Sigmoid colon (tissue), 7 donors: ENCODE data around the gene KAT8. TPM values are rescaled to one million over a fixed set of nuclear protein-coding genes. Genes with fewer than 3 reads are reported as not detected.
A peak's percentile ranks its signal among the peaks of the same experiment; 100 is the strongest.
"Not testable (repeated sequence)": the region's sequence is repeated elsewhere in the genome, so short reads cannot be mapped to it uniquely, and the experiment has no call there.

ENCODE experiments used
- DNase-seq: peaks from one replicate; pipeline ENCODE4 v3.0.0-alpha.2; 2019
- H3K27ac ChIP-seq, 4 donors: fragments of 200-600 bp; sonication (generic); one replicate each; pipeline ENCODE4 v1.5.1; 2016 to 2019; ENCODE audit warnings: mild to moderate bottlenecking in 1 of 4
- H3K27me3 ChIP-seq, 3 donors: fragments of 200-600 bp; sonication (generic); one replicate each; pipeline ENCODE4 v1.5.1; 2019; ENCODE audit warnings: mild to moderate bottlenecking in 1 of 3
- H3K36me3 ChIP-seq, 4 donors: fragments of 200-600 bp; sonication (generic); one replicate each; pipeline ENCODE4 v1.5.1; 2016 to 2019
- H3K4me1 ChIP-seq, 4 donors: fragments of 200-600 bp; sonication (generic); one replicate each; pipeline ENCODE4 v1.5.1; 2017 to 2019
- H3K4me3 ChIP-seq, 4 donors: fragments of 200-600 bp; sonication (generic); one replicate each; pipeline ENCODE4 v1.5.1; 2017 to 2019; ENCODE audit warnings: mild to moderate bottlenecking in 2 of 4, moderate library complexity in 1 of 4
- H3K9me3 ChIP-seq, 4 donors: fragments of 200-600 bp in 3 of 4; sonication (generic) in 3 of 4; one replicate each; pipeline versions ENCODE4 v1.5.1 to v1.6.1; 2013 to 2019
- CTCF ChIP-seq, 4 experiments: fragments of 450-650 bp in 3 of 4; fragments of 200-600 bp in 1 of 4; IDR thresholded peaks; one replicate each; pipeline ENCODE4 v1.5.1; 2016 to 2019; ENCODE audit warnings: antibody characterized with exemption in 4 of 4, mild to moderate bottlenecking in 3 of 4, moderate library complexity in 2 of 4
- EP300 ChIP-seq, 4 donors: sonication (generic); formaldehyde crosslinking; IDR thresholded peaks; one replicate each; pipeline ENCODE4 v1.6.1; 2017; ENCODE audit warnings: antibody characterized with exemption in 4 of 4
- POLR2A ChIP-seq, 2 donors: fragments of 450-650 bp; IDR thresholded peaks; one replicate each; pipeline ENCODE4 v1.6.1; 2016; ENCODE audit warnings: antibody characterized with exemption in 2 of 2, mild to moderate bottlenecking in 2 of 2, moderate library complexity in 2 of 2
- POLR2AphosphoS5 ChIP-seq, 4 donors: sonication (generic); formaldehyde crosslinking; IDR thresholded peaks; one replicate each; pipeline ENCODE4 v1.6.1; 2017; ENCODE audit warnings: antibody characterized with exemption in 4 of 4
- WGBS, 2 donors: extraction: QIAGEN DNeasy Blood & Tissue Kit; methylation state at CpG; one replicate each; pipeline ENCODE4 v1.1.7; 2013; 5-methylcytosine and 5-hydroxymethylcytosine counted together
- intact Hi-C: fragments of 100-400 bp; cut with DNase I; formaldehyde crosslinking; loops from one replicate; pipeline ENCODE4 v1.15.1; 2023
- polyA plus RNA-seq, 3 donors: library from polyadenylated mRNA; stranded (reverse); fragments of 200-250 nt; gene quantifications; one replicate each; pipeline ENCODE4 v1.2.3, GENCODE V29; 2013
- total RNA-seq, 4 donors: library from RNA; depleted of rRNA; stranded (reverse); fragments of >200 nt; gene quantifications; one replicate each; pipeline ENCODE4 v1.1.0, GENCODE V29; 2016
- donor health status: healthy with polysubstance abuse.
- donor health status: Bipolar disorder and iron deficiency.
- donor health status: healthy.

Gene KAT8
- total and polyA plus RNA-seq, 7 donors, result 31.2 to 65.7 (median 57.1) TPM

- TF ChIP-seq POLR2A (IDR thresholded peaks at IDR 0.05) (peak in 1 of 2 donors; percentile 79), EP300 (IDR thresholded peaks at IDR 0.05) (no peak), CTCF (IDR thresholded peaks at IDR 0.05) (no peak), POLR2AphosphoS5 (IDR thresholded peaks at IDR 0.05) (peak in 1 of 4 donors; percentile 61)
- Histone ChIP-seq H3K27me3 (peaks cover 5 to 22% (median 6%) of the 10 kb centered on the region in 3 donors), H3K4me3 (peak within 1 kb of the TSS in 1 of 4 donors; percentile 24), H3K36me3 (peaks cover 14 to 18% (median 17%) of the 10 kb centered on the region in 4 donors), H3K4me1 (peaks cover 0 to 8% (median 3%) of the 10 kb centered on the region in 4 donors), H3K9me3 (no peaks in the 10 kb centered on the region), H3K27ac (peak within 1 kb of the TSS in 1 of 4 donors; percentile 7)
- DNase-seq, result no peak
- intact Hi-C loops, result no loop called here
- 15 to 59% methylated on average over 22 of the region's 22 CpGs for WGBS, 2 donors
Measured at GRCh38 chr16:31135535-31136286, 18.2 kb downstream of the KAT8 start, which contains the start of gene PRSS8. PRSS8 (minus strand) TSS chr16:31135727; CDS start chr16:31135498, 229 bp downstream.

GRCh38 chr16:31136287-31136662 is 18.8 kb downstream of the KAT8 start:
- Histone ChIP-seq H3K36me3 (peaks cover 8 to 13% (median 12%) of the 10 kb centered on the region in 4 donors), H3K9me3 (no peaks in the 10 kb centered on the region), H3K27me3 (peaks cover 5 to 22% (median 6%) of the 10 kb centered on the region in 3 donors), H3K27ac (no peak overlapping the region), H3K4me3 (no peak overlapping the region), H3K4me1 (peaks cover 0 to 13% (median 6%) of the 10 kb centered on the region in 4 donors)
- no peak for TF ChIP-seq EP300 (IDR thresholded peaks at IDR 0.05)
- WGBS, 2 donors, result 70 to 84% methylated on average over 6 of the region's 6 CpGs
- intact Hi-C loops, result no loop called here
- no peak for DNase-seq

GRCh38 chr16:31136822-31137499 is 19.5 kb downstream of the KAT8 start:
- Histone ChIP-seq H3K4me1 (peaks cover 0 to 20% (median 13%) of the 10 kb centered on the region in 4 donors), H3K27me3 (peaks cover 5 to 22% (median 6%) of the 10 kb centered on the region in 3 donors)
- H3K36me3 ChIP-seq, H3K27ac ChIP-seq, H3K4me3 ChIP-seq, H3K9me3 ChIP-seq, intact Hi-C loops, DNase-seq: not testable (repeated sequence)
- WGBS, 2 donors, result 72 to 91% methylated on average over 20 of the region's 20 CpGs

DNA sequence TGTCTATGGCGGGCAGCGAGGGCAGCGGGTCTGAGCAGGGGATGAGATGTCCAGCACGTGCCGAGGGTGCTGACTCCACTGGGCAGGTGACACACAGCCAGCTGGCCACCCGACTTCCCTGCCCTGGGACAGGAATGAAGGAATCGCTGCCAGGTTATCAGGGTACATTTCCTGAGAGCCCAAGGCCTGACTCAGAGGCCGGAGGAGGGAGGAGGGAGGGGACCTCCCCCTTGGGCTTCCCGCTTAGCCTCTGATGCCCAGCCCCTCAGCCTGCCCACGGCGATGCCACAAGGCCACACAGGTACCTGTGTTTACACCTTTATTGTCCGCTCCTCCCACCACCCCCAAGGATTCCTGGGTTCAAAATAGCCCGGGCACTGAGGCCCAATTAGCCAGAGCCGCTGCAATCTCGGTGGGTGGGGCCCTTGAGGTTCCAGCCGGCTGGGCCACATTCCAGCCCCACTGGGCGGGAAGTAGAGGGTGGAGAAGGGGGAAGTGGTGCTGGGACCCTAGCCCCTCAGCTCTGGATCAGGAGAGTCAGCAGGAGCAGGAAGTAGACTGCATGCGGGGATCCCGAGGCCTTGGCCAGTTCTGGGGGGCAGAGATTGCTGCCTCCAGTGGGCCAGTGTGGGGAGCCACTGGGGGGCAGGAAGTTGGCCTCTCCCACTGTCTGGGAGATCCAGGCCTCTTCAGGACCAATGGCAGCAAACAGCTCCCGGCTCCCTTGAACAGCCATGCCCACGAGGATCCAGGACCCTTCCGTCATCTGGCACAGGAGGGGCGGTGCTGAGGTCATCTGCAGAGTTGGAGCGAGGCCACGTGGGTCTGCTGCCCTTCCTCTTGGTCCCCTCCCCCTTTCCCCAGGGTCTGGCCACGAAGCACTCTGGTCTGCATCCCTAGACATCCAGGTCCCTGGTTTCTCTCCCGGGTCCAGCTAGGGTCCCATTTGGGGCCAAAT is 21.4 kb downstream of the KAT8 start:
- H3K27me3 ChIP-seq, result peaks cover 5 to 22% (median 6%) of the 10 kb centered on the region in 3 donors
- H3K4me1 ChIP-seq, result peaks cover 0 to 26% (median 19%) of the 10 kb centered on the region in 4 donors
- no peaks in the 10 kb centered on the region for H3K36me3 ChIP-seq
- TF ChIP-seq EP300 (IDR thresholded peaks at IDR 0.05) (no peak), POLR2AphosphoS5 (IDR thresholded peaks at IDR 0.05) (peak in 1 of 4 donors; percentile 28)
- intact Hi-C loops, result no loop called here
- no peak overlapping the region for H3K4me3 ChIP-seq
- H3K27ac ChIP-seq, result peak overlapping the region in 1 of 4 donors; percentile 59
- 28 to 60% methylated on average over 27 of the region's 27 CpGs for WGBS, 2 donors
- no peaks in the 10 kb centered on the region for H3K9me3 ChIP-seq
- no peak for DNase-seq

DNA sequence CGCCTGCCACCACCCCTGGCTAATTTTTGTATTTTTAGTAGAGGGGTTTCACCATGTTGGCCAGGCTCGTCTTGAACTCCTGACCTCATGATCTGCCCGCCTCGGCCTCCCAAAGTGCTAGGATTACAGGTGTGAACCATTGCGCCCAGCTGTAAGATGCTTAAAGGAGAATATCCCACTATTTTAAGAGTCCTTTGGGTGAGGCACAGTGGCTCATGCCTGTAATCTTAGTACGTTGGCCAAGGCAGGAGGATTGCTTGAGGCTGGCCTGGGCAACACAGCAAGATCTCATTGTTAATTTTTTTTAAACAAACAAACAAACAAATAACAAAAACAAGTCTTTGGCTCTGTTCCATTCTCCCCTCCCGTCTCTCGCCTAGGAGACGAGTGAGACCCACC is 23.6 kb downstream of the KAT8 start:
- H3K27ac ChIP-seq, result peak overlapping the region; percentile 79 to 83 (median 80)
- not testable (repeated sequence) for H3K4me3 ChIP-seq, H3K27me3 ChIP-seq, H3K36me3 ChIP-seq, DNase-seq, H3K9me3 ChIP-seq
- H3K4me1 ChIP-seq, result peaks cover 0 to 20% (median 17%) of the 10 kb centered on the region in 4 donors
- intact Hi-C loops, result loop anchor here (5.0 kb wide), 3 partner anchors 34 to 316 kb away; partner anchors contain the start of genes ARMC5 and BCKDK
- WGBS, 2 donors, result 90 to 95% methylated on average over 9 of the region's 9 CpGs

- Histone ChIP-seq H3K27ac (peak overlapping the region; percentile 79 to 83 (median 80)), H3K9me3 (no peaks in the 10 kb centered on the region), H3K27me3 (peaks cover 0 to 4% (median 0%) of the 10 kb centered on the region in 3 donors), H3K4me3 (peak overlapping the region in 3 of 4 donors; percentile 21 to 59 (median 51)), H3K36me3 (no peaks in the 10 kb centered on the region), H3K4me1 (peaks cover 0 to 20% (median 17%) of the 10 kb centered on the region in 4 donors)
- intact Hi-C loops, result loop anchor here (1.0 to 5.0 kb wide), 7 partner anchors 23 to 316 kb away; partner anchors contain the start of genes ARMC5, BCKDK, FUS and STX4
- TF ChIP-seq POLR2A (IDR thresholded peaks at IDR 0.05) (no peak), EP300 (IDR thresholded peaks at IDR 0.05) (no peak), CTCF (IDR thresholded peaks at IDR 0.05) (no peak), POLR2AphosphoS5 (IDR thresholded peaks at IDR 0.05) (no peak)
- DNase-seq, result peak; percentile 77
- 27 to 40% methylated on average over 10 of the region's 10 CpGs for WGBS, 2 donors
Measured at GRCh38 chr16:31141489-31142108, 24.1 kb downstream of the KAT8 start.
